OCI-LY3 (cell line): ENCODE data around the gene LGR4.

ENCODE experiments used
- EZH2phosphoT487 ChIP-seq: fragments of 200-600 bp; shearing (Covaris generic); IDR thresholded peaks from 2 replicates; pipeline ENCODE4 v1.6.1; 2018; ENCODE audit warnings: antibody characterized with exemption, mixed run types, low read depth
- TF ChIP-seq, protein P1 (sequence below): fragments of 200-600, 300-600 bp; sonication (generic); IDR thresholded peaks from 2 replicates; pipeline ENCODE4 v1.5.1; 2014; ENCODE audit warnings: antibody characterized with exemption, low read length, low read depth

DNA sequence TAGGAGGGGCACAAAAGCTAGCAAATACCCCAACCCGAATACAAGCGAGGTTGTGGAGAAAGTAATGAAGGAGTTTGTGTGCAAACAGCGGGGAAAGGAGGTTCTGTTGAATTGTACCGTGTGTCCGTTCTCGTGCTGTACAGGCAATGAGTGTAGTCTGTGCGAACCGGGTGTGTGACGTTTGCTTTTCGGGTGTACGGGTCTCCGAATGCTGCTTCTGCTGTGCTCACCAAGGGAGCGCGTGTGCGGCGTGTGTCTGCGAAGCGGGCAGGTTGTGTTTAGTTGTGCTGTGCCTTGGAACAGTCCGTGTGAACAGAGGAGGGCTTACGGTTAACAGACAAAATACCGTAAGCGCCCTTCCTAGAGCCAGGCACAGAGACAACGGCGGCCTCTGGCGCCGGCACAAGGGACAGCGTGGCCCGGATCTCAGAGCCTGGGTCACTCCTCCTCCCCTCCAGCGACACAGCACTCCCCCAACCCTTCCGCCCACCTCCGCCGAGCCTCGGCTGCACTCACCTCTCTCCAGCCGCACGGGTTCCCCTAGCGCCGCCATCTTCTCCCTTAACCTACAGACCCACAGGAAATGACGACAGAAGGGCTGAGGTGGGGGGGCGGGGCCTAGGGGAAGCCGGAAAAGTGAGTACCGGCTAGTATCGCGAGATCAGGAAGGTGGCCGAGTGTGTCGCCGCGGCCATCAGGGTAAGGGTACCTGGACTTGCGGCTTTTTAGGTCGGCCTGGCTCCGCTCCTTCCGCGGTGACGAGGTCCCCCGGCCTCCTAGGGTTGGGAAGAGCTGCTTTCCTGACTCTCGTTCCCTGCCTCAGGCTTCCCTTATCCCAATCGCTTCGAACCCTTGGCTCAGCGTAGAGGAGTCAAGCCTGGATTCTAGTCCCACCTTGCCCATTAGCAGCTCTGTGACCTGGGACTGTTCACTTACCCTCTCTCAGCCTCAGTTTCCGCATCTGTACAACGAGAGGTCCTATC is 33.9 kb upstream of the LGR4 start, which contains the start of gene LIN7C:
- TF ChIP-seq, protein P1, sequence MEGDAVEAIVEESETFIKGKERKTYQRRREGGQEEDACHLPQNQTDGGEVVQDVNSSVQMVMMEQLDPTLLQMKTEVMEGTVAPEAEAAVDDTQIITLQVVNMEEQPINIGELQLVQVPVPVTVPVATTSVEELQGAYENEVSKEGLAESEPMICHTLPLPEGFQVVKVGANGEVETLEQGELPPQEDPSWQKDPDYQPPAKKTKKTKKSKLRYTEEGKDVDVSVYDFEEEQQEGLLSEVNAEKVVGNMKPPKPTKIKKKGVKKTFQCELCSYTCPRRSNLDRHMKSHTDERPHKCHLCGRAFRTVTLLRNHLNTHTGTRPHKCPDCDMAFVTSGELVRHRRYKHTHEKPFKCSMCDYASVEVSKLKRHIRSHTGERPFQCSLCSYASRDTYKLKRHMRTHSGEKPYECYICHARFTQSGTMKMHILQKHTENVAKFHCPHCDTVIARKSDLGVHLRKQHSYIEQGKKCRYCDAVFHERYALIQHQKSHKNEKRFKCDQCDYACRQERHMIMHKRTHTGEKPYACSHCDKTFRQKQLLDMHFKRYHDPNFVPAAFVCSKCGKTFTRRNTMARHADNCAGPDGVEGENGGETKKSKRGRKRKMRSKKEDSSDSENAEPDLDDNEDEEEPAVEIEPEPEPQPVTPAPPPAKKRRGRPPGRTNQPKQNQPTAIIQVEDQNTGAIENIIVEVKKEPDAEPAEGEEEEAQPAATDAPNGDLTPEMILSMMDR, result no peak
- TF ChIP-seq EZH2phosphoT487, result no peak
